Tibial nerve (tissue), 4 donors: ENCODE measurements around the gene ABHD3. TPM values are rescaled to one million over a fixed set of nuclear protein-coding genes. Genes with fewer than 3 reads are reported as not detected.
"Not testable (repeated sequence)": the region's sequence is repeated elsewhere in the genome, so short reads cannot be mapped to it uniquely, and the experiment has no call there.

Experiments
- DNase-seq, 2 donors: peaks; one replicate each; pipeline ENCODE4 v3.0.0-alpha.2; 2019; ENCODE audit warnings: low spot score in 2 of 2
- H3K27ac ChIP-seq, 4 donors: fragments of 200-600 bp; sonication (generic) in 3 of 4; one replicate each; pipeline ENCODE4 v1.5.1; 2017 to 2019; ENCODE audit warnings: mild to moderate bottlenecking in 1 of 4
- H3K27me3 ChIP-seq, 2 donors: fragments of 200-600 bp; sonication (generic) in 1 of 2; one replicate each; pipeline versions ENCODE4 v1.5.1 to v1.6.0; 2017 to 2019
- H3K36me3 ChIP-seq, 3 donors: fragments of 200-600 bp; sonication (generic); one replicate each; pipeline ENCODE4 v1.5.1; 2018 to 2019
- H3K4me1 ChIP-seq, 4 donors: fragments of 200-600 bp; sonication (generic) in 3 of 4; one replicate each; pipeline ENCODE4 v1.5.1; 2017 to 2019
- H3K4me3 ChIP-seq, 4 donors: fragments of 200-600 bp; sonication (generic) in 3 of 4; one replicate each; pipeline ENCODE4 v1.5.1; 2017 to 2019; ENCODE audit warnings: mild to moderate bottlenecking in 1 of 4, moderate library complexity in 1 of 4
- H3K9me3 ChIP-seq, 4 donors: fragments of 200-600 bp; sonication (generic) in 3 of 4; one replicate each; pipeline ENCODE4 v1.5.1; 2017 to 2019
- CTCF ChIP-seq, 5 experiments: fragments of 200-600 bp in 3 of 5; fragments of 450-650 bp in 2 of 5; sonication (generic) in 3 of 5; IDR thresholded peaks; one replicate each; pipeline ENCODE4 v1.5.1; 2016 to 2019; ENCODE audit warnings: antibody characterized with exemption in 5 of 5, mild to moderate bottlenecking in 3 of 5, moderate library complexity in 2 of 5
- EP300 ChIP-seq, 2 donors: sonication (generic); formaldehyde crosslinking; IDR thresholded peaks; one replicate each; pipeline ENCODE4 v1.6.1; 2017; ENCODE audit warnings: antibody characterized with exemption in 2 of 2, mild to moderate bottlenecking in 1 of 2
- POLR2A ChIP-seq, 2 donors: fragments of 450-650 bp; IDR thresholded peaks; one replicate each; pipeline ENCODE4 v1.6.1; 2017; ENCODE audit warnings: antibody characterized with exemption in 2 of 2, mild to moderate bottlenecking in 2 of 2, moderate library complexity in 2 of 2
- WGBS, 2 donors: methylation state at CpG; one replicate each; pipeline ENCODE4 v1.1.5; 2018; 5-methylcytosine and 5-hydroxymethylcytosine counted together
- total RNA-seq, 4 donors: library from RNA; depleted of rRNA; stranded (reverse); fragments of >200 nt; gene quantifications; one replicate each; pipeline ENCODE4 v1.1.0, GENCODE V29; 2016

Gene ABHD3
- total RNA-seq, 4 donors from 2014 or later = 8.6 to 15.7 (median 12.8) TPM

GRCh38 chr18:21714474-21714873 lies 9.9 kb upstream of the ABHD3 start:
- peaks cover 0 to 19% (median 0%) of the 10 kb centered on the region in 4 donors for H3K9me3 ChIP-seq

DNA sequence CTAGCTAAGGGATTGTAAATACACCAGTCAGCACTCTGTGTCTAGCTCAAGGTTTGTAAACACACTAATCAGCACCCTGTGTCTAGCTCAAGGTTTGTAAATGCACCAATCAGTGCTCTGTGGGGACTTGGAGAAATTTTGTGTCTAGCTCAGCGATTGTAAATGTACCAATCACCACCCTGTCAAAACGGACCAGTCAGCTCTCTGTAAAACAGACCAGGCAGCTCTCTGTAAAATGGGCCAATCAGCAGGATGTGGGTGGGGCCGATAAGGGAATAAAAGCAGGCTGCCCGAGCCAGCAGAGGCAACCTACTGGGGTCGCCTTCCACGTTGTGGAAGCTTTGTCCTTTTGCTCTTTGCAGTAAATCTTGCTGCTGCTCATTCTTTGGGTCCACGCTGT lies 2.6 kb upstream of the ABHD3 start:
- H3K27ac ChIP-seq, DNase-seq, H3K9me3 ChIP-seq, H3K4me3 ChIP-seq, H3K27me3 ChIP-seq: not testable (repeated sequence)
- peaks cover 0 to 17% (median 0%) of the 10 kb centered on the region in 3 donors for H3K36me3 ChIP-seq
- WGBS, 2 donors = 56 to 70% methylated on average over 7 of the region's 7 CpGs
- H3K4me1 ChIP-seq = peaks cover 0 to 15% (median 0%) of the 10 kb centered on the region in 4 donors

More at GRCh38 chr18:21714474-21714873, 9.9 kb upstream of the ABHD3 start:
- Histone ChIP-seq H3K36me3 (peaks cover 0 to 4% (median 0%) of the 10 kb centered on the region in 3 donors), H3K4me3 (no peak overlapping the region), H3K27me3 (no peaks in the 10 kb centered on the region), H3K4me1 (no peaks in the 10 kb centered on the region), H3K27ac (no peak overlapping the region)
- no peak for TF ChIP-seq POLR2A (IDR thresholded peaks at IDR 0.05)
- no peak for TF ChIP-seq EP300 (IDR thresholded peaks at IDR 0.05)
- TF ChIP-seq CTCF (IDR thresholded peaks at IDR 0.05) = no peak
- 97 to 100% methylated on average over 1 of the region's 1 CpG for WGBS, 2 donors
- no peak for DNase-seq

DNA sequence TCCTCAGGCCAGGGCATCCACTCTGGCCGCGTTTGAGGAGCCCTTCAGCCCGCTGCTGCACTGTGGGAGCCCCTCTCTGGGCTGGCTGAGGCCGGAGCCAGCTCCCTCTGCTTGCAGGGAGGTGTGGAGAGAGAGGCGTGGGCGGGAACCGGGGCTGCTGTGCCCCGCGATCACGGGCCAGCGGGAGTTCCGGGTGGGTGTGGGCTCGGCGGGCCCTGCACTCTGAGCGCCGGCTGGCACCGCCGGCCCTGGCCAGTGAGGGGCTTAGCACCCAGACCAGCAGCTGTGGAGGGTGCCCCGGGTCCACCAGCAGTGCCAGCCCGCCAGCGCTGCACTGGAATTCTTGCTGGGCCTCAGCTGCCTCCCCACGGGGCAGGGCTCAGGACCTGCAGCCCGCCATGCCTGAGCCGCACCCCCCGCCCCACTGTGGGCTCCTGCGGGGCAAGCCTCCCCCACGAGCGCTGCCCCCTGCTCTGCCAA lies 1.9 kb upstream of the ABHD3 start:
- DNase-seq = no peak
- 94 to 100% methylated on average over 6 to 19 of the region's 28 CpGs for WGBS, 2 donors
- Histone ChIP-seq H3K9me3 (peaks cover 0 to 7% (median 0%) of the 10 kb centered on the region in 4 donors), H3K27ac (no peak overlapping the region), H3K4me3 (no peak overlapping the region), H3K4me1 (peaks cover 0 to 15% (median 0%) of the 10 kb centered on the region in 4 donors), H3K27me3 (no peaks in the 10 kb centered on the region), H3K36me3 (peaks cover 0 to 13% (median 0%) of the 10 kb centered on the region in 3 donors)
- no peak for TF ChIP-seq POLR2A (IDR thresholded peaks at IDR 0.05)
- TF ChIP-seq EP300 (IDR thresholded peaks at IDR 0.05) = no peak
- no peak for TF ChIP-seq CTCF (IDR thresholded peaks at IDR 0.05)

DNA sequence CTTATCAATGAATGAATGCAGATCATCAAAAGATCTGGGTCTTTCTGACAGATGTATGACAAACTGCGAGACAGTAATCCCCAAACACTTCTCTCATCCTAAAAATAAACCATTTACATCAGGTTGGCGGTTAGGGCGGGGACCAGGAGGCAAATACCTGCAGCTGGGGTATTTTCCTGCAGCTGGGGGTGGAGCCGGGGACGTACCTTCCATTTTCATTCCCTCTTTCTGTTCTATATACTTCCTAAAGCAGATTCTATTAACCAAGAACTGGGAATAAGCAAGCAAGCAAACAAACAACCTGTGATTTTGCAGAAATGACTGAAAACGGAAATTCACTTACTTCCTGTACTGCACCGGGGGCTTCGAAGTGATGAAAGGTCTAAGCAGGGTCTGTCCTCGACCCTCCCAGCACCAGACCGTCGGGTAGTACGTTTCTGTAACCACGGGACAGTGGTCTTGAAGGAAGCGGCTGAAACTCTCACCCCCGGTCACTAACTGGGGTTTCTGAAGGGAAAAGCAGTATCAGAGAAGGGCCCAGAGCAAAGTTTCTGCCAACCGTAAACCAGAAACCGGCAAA lies 1.2 kb downstream of the ABHD3 start:
- H3K27me3 ChIP-seq = no peaks in the 10 kb centered on the region
- no peak for DNase-seq
- H3K9me3 ChIP-seq = peaks cover 0 to 7% (median 0%) of the 10 kb centered on the region in 4 donors
- peaks cover 0 to 28% (median 0%) of the 10 kb centered on the region in 3 donors for H3K36me3 ChIP-seq
- H3K27ac ChIP-seq = peak overlapping the region; percentile 67 to 94 (median 88)
- H3K4me1 ChIP-seq = peaks cover 0 to 15% (median 0%) of the 10 kb centered on the region in 4 donors
- TF ChIP-seq EP300 (IDR thresholded peaks at IDR 0.05) = no peak
- no peak for TF ChIP-seq CTCF (IDR thresholded peaks at IDR 0.05)
- no peak for TF ChIP-seq POLR2A (IDR thresholded peaks at IDR 0.05)
- H3K4me3 ChIP-seq = peak overlapping the region; percentile 65 to 96 (median 78)
- WGBS, 2 donors = 11 to 12% methylated on average over 17 of the region's 17 CpGs

DNA sequence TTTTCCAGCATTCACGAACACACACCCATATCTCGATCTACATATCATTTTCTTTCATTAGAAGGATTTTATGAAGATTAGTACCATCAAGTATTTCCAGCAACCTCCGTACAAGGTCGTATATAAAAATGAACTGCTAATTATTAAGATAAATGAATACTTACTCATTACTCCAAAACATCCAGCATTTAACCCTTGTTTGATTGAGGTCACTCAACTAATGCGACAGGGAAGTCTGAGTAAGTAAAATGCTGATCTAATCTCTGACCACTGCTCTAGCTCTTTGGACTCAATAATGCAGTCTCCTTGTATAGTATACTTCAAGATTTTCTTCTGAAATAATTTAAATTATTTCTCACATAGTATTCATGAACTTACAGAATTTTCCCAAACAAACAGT lies 2.0 kb downstream of the ABHD3 start:
- H3K36me3 ChIP-seq = peaks cover 0 to 32% (median 0%) of the 10 kb centered on the region in 3 donors
- no peak for DNase-seq
- H3K27me3 ChIP-seq = no peaks in the 10 kb centered on the region
- peaks cover 0 to 15% (median 0%) of the 10 kb centered on the region in 4 donors for H3K4me1 ChIP-seq
- H3K9me3 ChIP-seq = peaks cover 0 to 7% (median 0%) of the 10 kb centered on the region in 4 donors
- H3K27ac ChIP-seq = no peak overlapping the region
- no peak for TF ChIP-seq POLR2A (IDR thresholded peaks at IDR 0.05)
- TF ChIP-seq EP300 (IDR thresholded peaks at IDR 0.05) = no peak
- no peak for TF ChIP-seq CTCF (IDR thresholded peaks at IDR 0.05)
- WGBS, 2 donors = 82 to 86% methylated on average over 5 of the region's 5 CpGs
- H3K4me3 ChIP-seq = no peak overlapping the region
